Measurements from ENCODE around the gene SETD1B. TPM values are rescaled to one million over a fixed set of nuclear protein-coding genes. Genes with fewer than 3 reads are reported as not detected.

Gene SETD1B
- total RNA-seq, 2 donors from 2014 or later: 20.4 to 25.4 TPM

DNA sequence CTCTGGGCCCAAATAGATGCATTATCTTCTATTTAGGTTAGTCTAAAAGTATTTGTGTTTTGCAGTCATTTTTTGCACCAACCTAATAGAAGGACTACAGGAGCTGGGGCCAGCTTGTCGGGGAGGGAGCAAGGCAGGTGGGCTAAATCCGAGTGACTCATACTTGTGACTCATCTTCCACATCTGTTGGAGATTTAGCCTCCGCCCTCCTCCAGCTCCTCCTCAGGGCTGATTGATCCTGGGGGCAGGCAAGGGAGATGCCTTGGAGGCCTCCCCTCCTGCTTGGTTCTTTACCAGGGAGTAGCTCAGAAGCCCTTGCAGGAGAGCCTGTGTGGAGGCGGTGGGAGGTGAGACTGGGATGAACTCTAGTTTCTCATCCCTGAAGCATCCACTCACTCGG, 38.2 kb upstream of the SETD1B start:
- DNase-seq: no peak
- intact Hi-C loops (cut with DNase I): no loop called here
- Histone ChIP-seq H3K4me3 (no peak overlapping the region), H3K9ac (ENCODE audit: low read depth in 2 of 2, low read length in 2 of 2) (no peak overlapping the region), H3K36me3 (no peaks in the 10 kb centered on the region), H3K27ac (no peak overlapping the region), H3K9me3 (no peaks in the 10 kb centered on the region), H3K4me1 (no peaks in the 10 kb centered on the region), H3K27me3 (no peaks in the 10 kb centered on the region)
- TF ChIP-seq CTCF (IDR thresholded peaks at IDR 0.05): no peak

DNA sequence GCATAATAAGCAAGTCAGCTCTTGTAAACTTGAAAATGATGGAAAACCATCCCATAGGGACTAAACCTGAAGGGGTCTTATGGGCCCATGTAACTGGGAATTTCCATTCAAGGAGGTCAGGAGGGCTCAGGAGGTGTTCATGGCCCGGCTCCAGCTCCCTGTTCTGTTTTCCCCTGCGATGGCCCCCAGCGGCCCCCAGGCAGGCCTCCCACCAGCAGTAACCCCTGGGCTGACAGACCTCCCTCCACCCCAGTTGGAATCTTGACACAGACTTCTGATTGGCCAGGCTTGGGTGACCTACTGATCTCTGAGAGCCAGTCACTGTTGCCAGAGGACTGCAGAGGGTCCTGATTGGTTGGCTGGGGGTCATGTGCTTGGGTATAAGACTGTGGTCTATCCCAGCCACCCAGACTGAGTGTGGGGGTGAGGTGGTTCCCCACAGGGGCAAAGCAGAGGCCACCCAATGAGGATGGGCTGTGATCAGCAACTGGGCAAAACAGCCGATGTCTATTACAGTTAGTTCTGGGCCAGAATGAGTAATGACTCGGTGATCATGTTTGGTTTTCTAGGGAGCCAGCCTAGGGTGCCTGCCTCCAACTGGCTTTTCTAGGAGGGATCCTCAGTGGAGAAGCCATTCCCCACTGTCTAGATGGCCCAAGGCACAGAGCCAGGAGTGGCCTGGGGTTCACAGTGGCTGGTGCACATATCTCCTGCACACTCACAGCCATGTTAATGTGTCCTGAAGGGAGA, 37.3 kb upstream of the SETD1B start:
- Histone ChIP-seq H3K4me1 (no peaks in the 10 kb centered on the region), H3K9ac (ENCODE audit: low read depth in 2 of 2, low read length in 2 of 2) (no peak overlapping the region), H3K36me3 (no peaks in the 10 kb centered on the region), H3K27me3 (no peaks in the 10 kb centered on the region), H3K4me3 (no peak overlapping the region), H3K9me3 (no peaks in the 10 kb centered on the region), H3K27ac (no peak overlapping the region)
- DNase-seq: no peak
- intact Hi-C loops (cut with DNase I): no loop called here
- TF ChIP-seq CTCF (IDR thresholded peaks at IDR 0.05): no peak

- no peak overlapping the region for H3K27ac ChIP-seq
- no peak overlapping the region for H3K4me3 ChIP-seq
- no peak overlapping the region for H3K9ac ChIP-seq (ENCODE audit: low read depth in 2 of 2, low read length in 2 of 2)
- H3K4me1 ChIP-seq: no peaks in the 10 kb centered on the region
- no peaks in the 10 kb centered on the region for H3K27me3 ChIP-seq
- H3K9me3 ChIP-seq: no peaks in the 10 kb centered on the region
- intact Hi-C loops (cut with DNase I): no loop called here
- DNase-seq: no peak
- TF ChIP-seq CTCF (IDR thresholded peaks at IDR 0.05): no peak
- H3K36me3 ChIP-seq: no peaks in the 10 kb centered on the region
Measured at GRCh38 chr12:121767525-121768016, 36.2 kb upstream of the SETD1B start.

- Histone ChIP-seq H3K27me3 (no peaks in the 10 kb centered on the region), H3K4me1 (peaks cover 4% of the 10 kb centered on the region), H3K9ac (ENCODE audit: low read depth in 2 of 2, low read length in 2 of 2) (no peak overlapping the region), H3K27ac (no peak overlapping the region), H3K4me3 (no peak overlapping the region), H3K9me3 (no peaks in the 10 kb centered on the region), H3K36me3 (no peaks in the 10 kb centered on the region)
- no peak for TF ChIP-seq CTCF (IDR thresholded peaks at IDR 0.05)
- intact Hi-C loops (cut with DNase I): no loop called here
- DNase-seq: no peak
Measured at GRCh38 chr12:121769297-121769830, 34.4 kb upstream of the SETD1B start.

DNA sequence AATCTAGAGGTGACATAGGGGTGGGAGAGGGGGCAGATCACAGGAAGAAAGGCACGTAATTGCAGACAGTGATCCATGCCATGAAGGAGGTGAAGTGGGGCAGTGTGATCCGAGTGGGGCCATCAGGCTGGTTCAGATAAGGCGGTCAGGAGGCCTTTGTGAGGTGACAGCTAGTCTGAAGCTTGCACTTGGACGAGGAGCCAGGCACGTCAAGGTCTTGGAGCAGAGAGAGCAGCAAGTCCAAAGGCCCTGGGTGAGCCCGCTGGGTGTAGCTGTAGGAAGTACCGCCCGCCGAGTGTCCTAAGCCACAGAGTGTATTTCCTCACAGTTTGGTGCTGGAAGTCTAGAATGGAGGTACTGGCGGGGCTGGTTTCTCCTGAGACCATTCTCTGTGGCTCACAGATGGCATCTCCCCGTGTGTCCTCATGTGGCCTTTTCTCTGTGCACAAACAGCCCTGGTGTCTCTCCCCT, 33.9 kb upstream of the SETD1B start:
- no peak overlapping the region for H3K27ac ChIP-seq
- DNase-seq: no peak
- H3K9me3 ChIP-seq: no peaks in the 10 kb centered on the region
- no peak for TF ChIP-seq CTCF (IDR thresholded peaks at IDR 0.05)
- H3K27me3 ChIP-seq: no peaks in the 10 kb centered on the region
- intact Hi-C loops (cut with DNase I): loop anchor here (10.0 kb wide), 1 partner anchor 215 kb away; no protein-coding TSS in a partner anchor
- peaks cover 4% of the 10 kb centered on the region for H3K4me1 ChIP-seq
- H3K36me3 ChIP-seq: no peaks in the 10 kb centered on the region
- no peak overlapping the region for H3K9ac ChIP-seq (ENCODE audit: low read depth in 2 of 2, low read length in 2 of 2)
- no peak overlapping the region for H3K4me3 ChIP-seq
